HEK293 (cell line): ENCODE data around the gene PDE4D.

Experiments used
- CTCF ChIA-PET: fragments of 350-600 bp; formaldehyde crosslinking; extraction: SDS; loops from one replicate; lab custom pipeline; 2021; ENCODE audit warnings: antibody characterized with exemption; lab: Yijun Ruan, JAX
- POLR2A ChIA-PET: fragments of 300-600 bp; formaldehyde crosslinking; extraction: SDS; loops from one replicate; lab custom pipeline; 2020; ENCODE audit warnings: antibody characterized with exemption, inconsistent platforms; lab: Yijun Ruan, JAX
- H3K27ac ChIP-seq: fragments of 200-500 bp; sonication (Bioruptor generic); 2 replicates; pipeline ENCODE4 v1.5.1; 2014; ENCODE audit warnings: low read depth, low read length, control low read depth, inconsistent platforms; ENCODE audit errors: extremely low read depth
- H3K36me3 ChIP-seq, 2 experiments: fragments of 200-500 bp in 1 of 2; sonication (Bioruptor generic) in 1 of 2; 1 replicate in 1 of 2; 2 replicates in 1 of 2; pipeline ENCODE4 v1.5.1; 2014 to 2017; ENCODE audit warnings: inconsistent platforms in 2 of 2, low read length in 2 of 2; ENCODE audit not compliant: control insufficient read depth in 2 of 2, insufficient read depth in 1 of 2
- H3K4me1 ChIP-seq: fragments of 200-500 bp; sonication (Bioruptor generic); 2 replicates; pipeline ENCODE4 v1.5.1; 2014; ENCODE audit warnings: mild to moderate bottlenecking, low read length, inconsistent platforms; ENCODE audit not compliant: control insufficient read depth, insufficient read depth
- H3K4me3 ChIP-seq: 2 replicates; pipeline ENCODE4 v1.5.1; 2011; ENCODE audit warnings: low read depth, mild to moderate bottlenecking, control low read depth, low read length, moderate library complexity
- H3K9me3 ChIP-seq: fragments of 200-500 bp; sonication (Bioruptor generic); 2 replicates; pipeline ENCODE4 v1.5.1; 2014; ENCODE audit warnings: low read depth, low read length, inconsistent platforms; ENCODE audit not compliant: control insufficient read depth, insufficient read depth
- GFI1B ChIP-seq: fragments of 450-650 bp; formaldehyde crosslinking; IDR thresholded peaks from 2 replicates; pipeline ENCODE4 v1.5.1; 2016; ENCODE audit warnings: missing biosample characterization, missing genetic modification characterization
- HOXA7 ChIP-seq: sonication (generic); formaldehyde crosslinking; IDR thresholded peaks from 2 replicates; pipeline ENCODE4 v1.8.1; 2022; ENCODE audit warnings: missing genetic modification reagents, borderline replicate concordance
- ZBTB21 ChIP-seq: fragments of 450-650 bp; formaldehyde crosslinking; IDR thresholded peaks from 2 replicates; pipeline ENCODE4 v1.5.1; 2017; ENCODE audit warnings: missing biosample characterization, missing genetic modification characterization
- ZFP41 ChIP-seq: fragments of 450-650 bp; formaldehyde crosslinking; IDR thresholded peaks from 2 replicates; pipeline ENCODE4 v1.5.1; 2016; ENCODE audit warnings: missing biosample characterization, missing genetic modification characterization, borderline replicate concordance
- ZNF133 ChIP-seq: fragments of 450-650 bp; formaldehyde crosslinking; IDR thresholded peaks from 2 replicates; pipeline ENCODE4 v1.5.1; 2016; ENCODE audit warnings: missing biosample characterization, missing genetic modification characterization
- ZNF138 ChIP-seq: fragments of 450-650 bp; formaldehyde crosslinking; IDR thresholded peaks from 2 replicates; pipeline ENCODE4 v1.5.1; 2016; ENCODE audit warnings: missing biosample characterization, missing genetic modification characterization, borderline replicate concordance
- ZNF2 ChIP-seq: fragments of 450-650 bp; formaldehyde crosslinking; IDR thresholded peaks from 2 replicates; pipeline ENCODE4 v1.5.1; 2016; ENCODE audit warnings: missing biosample characterization, missing genetic modification characterization
- ZNF341 ChIP-seq: fragments of 450-650 bp; formaldehyde crosslinking; IDR thresholded peaks from 2 replicates; pipeline ENCODE4; 2016; ENCODE audit warnings: low read depth, missing biosample characterization, missing genetic modification characterization
- ZNF558 ChIP-seq: fragments of 450-650 bp; formaldehyde crosslinking; IDR thresholded peaks from 2 replicates; pipeline ENCODE4 v1.5.1; 2016; ENCODE audit warnings: missing biosample characterization, missing genetic modification characterization
- ZNF596 ChIP-seq: fragments of 450-650 bp; IDR thresholded peaks from 2 replicates; pipeline ENCODE4 v1.5.0; 2018; ENCODE audit warnings: missing biosample characterization, mild to moderate bottlenecking, missing genetic modification characterization, moderate library complexity
- ZNF629 ChIP-seq: fragments of 450-650 bp; formaldehyde crosslinking; IDR thresholded peaks from 2 replicates; pipeline ENCODE4 v1.5.1; 2017; ENCODE audit warnings: missing biosample characterization, missing genetic modification characterization
- ZNF658 ChIP-seq: fragments of 450-650 bp; formaldehyde crosslinking; IDR thresholded peaks from 2 replicates; pipeline ENCODE4; 2016; ENCODE audit warnings: missing biosample characterization, missing genetic modification characterization
- ZNF677 ChIP-seq: fragments of 450-650 bp; IDR thresholded peaks from 2 replicates; pipeline ENCODE4 v1.5.0; 2018; ENCODE audit warnings: missing biosample characterization, mild to moderate bottlenecking, missing genetic modification characterization, moderate library complexity
- ZNF768 ChIP-seq: fragments of 450-650 bp; formaldehyde crosslinking; IDR thresholded peaks from 2 replicates; pipeline ENCODE4 v1.5.1; 2018; ENCODE audit warnings: missing biosample characterization, mild to moderate bottlenecking, missing genetic modification characterization
- TF ChIP-seq, protein P1 (sequence below): fragments of 450-650 bp; formaldehyde crosslinking; IDR thresholded peaks from 2 replicates; pipeline ENCODE4 v1.5.1; 2016; ENCODE audit warnings: missing biosample characterization, missing genetic modification characterization, borderline replicate concordance
- TF ChIP-seq, protein P2 (sequence below): IDR thresholded peaks from 2 replicates; pipeline ENCODE4 v1.6.1; 2011; ENCODE audit warnings: mild to moderate bottlenecking, low read depth, low read length, borderline replicate concordance
- TF ChIP-seq, protein P3 (sequence below): fragments of 450-650 bp; formaldehyde crosslinking; IDR thresholded peaks from 2 replicates; pipeline ENCODE4 v1.5.1; 2016; ENCODE audit warnings: missing biosample characterization, missing genetic modification characterization
- TF ChIP-seq, protein P4 (sequence below): fragments of 450-650 bp; formaldehyde crosslinking; IDR thresholded peaks from 2 replicates; pipeline ENCODE4 v1.5.1; 2016; ENCODE audit warnings: missing biosample characterization, missing genetic modification characterization, borderline replicate concordance
- TF ChIP-seq, protein P5 (sequence below): fragments of 450-650 bp; formaldehyde crosslinking; IDR thresholded peaks from 2 replicates; pipeline ENCODE4 v1.5.1; 2016; ENCODE audit warnings: missing biosample characterization, missing genetic modification characterization

The PDE4D gene

DNA sequence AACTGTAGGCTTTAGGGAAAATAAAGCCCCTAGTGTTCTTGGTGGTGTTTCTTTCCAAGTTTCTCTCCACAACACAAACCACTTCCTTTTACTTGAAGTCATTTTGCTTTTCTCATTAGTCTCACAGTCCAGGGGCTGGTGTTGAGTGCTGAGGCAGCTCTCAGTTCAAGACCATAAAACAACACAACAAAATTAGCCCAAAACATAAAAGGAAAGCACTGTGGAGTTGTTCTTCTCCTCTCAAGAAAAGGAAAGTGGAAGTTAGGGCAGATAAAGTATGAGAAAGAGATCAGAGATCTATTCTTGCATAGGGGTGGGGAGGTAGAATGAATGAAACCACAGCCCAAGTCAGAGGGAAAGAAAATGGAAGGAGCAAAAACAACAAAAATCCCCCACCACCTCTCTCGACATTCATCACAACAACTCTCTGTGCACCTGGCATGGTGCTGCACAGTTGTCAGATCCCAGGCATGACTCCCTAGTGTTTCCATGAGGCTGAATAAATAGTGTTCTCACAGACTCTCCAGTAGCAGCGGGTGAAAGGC, 740.8 kb downstream of the PDE4D start:
- POLR2A ChIA-PET = no interaction called here
- CTCF ChIA-PET = interaction anchor here (0.7 kb wide), 1 partner anchor 118 kb away, joined by 3 read pairs; no protein-coding TSS in a partner anchor

DNA sequence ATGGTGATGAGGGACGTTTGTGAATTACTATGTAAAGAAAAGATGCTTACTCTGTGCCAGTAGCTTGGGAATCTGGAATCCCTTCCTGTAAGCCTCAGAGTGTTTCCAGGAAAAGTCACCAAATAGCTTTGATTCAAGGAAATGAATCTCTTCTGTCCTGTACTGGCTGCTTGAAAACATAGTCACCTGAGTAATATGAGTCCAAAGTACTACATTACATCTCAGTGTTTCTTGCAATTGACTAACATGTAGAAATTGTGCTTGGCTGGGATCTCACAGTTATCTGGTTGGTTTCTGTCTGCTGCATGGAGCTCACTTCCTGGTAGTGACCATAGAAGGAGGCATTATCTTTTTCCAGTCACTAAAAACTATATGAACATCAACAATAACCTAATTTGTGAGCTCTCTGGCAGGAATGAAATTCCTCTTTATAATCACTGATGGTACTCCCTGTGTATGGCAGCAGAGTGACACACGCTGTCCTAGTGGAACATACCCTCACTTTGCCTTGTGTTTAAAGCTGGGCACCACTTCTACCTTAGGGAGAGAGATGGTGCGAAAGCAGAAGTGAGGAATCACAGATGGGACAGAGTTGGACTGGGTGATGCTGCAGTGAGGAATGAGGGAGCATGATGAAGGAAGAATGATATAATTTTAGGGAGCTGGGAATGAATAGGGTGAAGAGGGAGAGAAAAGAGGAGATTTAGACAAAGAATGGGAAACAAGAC, 742.2 kb downstream of the PDE4D start:
- Histone ChIP-seq H3K36me3 (no peaks in the 10 kb centered on the region), H3K4me3 (no peak overlapping the region), H3K4me1 (no peaks in the 10 kb centered on the region), H3K9me3 (no peaks in the 10 kb centered on the region), H3K27ac (no peak overlapping the region)
- CTCF ChIA-PET = interaction anchor here (1.1 to 1.4 kb wide), 3 partner anchors 12 to 229 kb away, joined by 3 to 5 read pairs (median 5); no protein-coding TSS in a partner anchor
- POLR2A ChIA-PET = no interaction called here
- TF ChIP-seq ZNF133 (tag by site-specific recombination) = peak; percentile 71; the same call in 1 of the 2 replicates
- no peak for TF ChIP-seq GFI1B (tag by site-specific recombination)

More for the DNA sequence above, 740.8 kb downstream of the PDE4D start:
- Histone ChIP-seq H3K9me3 (no peaks in the 10 kb centered on the region), H3K4me3 (no peak overlapping the region), H3K27ac (no peak overlapping the region), H3K36me3 (no peaks in the 10 kb centered on the region), H3K4me1 (no peaks in the 10 kb centered on the region)
- TF ChIP-seq ZNF629 (tag by site-specific recombination) (no peak), ZNF658 (tag by site-specific recombination) (no peak), HOXA7 (CRISPR knock-in tag) (no peak), ZNF596 (no peak)

DNA sequence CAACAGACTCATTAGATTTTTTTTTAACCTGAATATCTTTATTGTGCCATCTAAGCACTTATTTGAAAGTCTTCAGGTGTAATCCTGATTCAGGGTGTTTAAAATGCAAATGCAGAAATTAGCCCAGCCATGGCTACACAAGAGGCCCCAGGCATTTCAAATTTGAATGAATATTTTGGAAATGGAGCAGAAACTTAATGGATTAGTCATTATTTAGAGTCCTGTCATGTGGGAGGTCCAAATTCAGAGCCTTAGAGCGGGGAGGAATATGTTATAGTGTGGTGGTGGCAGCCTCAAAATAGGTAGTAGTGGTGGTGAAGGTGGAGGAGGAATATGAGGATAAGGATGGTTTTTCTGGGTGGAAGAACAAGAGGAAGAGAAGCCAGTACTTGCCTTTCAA, 743.7 kb downstream of the PDE4D start:
- no peak overlapping the region for H3K4me3 ChIP-seq
- TF ChIP-seq, protein P1, sequence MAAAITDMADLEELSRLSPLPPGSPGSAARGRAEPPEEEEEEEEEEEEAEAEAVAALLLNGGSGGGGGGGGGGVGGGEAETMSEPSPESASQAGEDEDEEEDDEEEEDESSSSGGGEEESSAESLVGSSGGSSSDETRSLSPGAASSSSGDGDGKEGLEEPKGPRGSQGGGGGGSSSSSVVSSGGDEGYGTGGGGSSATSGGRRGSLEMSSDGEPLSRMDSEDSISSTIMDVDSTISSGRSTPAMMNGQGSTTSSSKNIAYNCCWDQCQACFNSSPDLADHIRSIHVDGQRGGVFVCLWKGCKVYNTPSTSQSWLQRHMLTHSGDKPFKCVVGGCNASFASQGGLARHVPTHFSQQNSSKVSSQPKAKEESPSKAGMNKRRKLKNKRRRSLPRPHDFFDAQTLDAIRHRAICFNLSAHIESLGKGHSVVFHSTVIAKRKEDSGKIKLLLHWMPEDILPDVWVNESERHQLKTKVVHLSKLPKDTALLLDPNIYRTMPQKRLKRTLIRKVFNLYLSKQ = no peak
- TF ChIP-seq, protein P2, sequence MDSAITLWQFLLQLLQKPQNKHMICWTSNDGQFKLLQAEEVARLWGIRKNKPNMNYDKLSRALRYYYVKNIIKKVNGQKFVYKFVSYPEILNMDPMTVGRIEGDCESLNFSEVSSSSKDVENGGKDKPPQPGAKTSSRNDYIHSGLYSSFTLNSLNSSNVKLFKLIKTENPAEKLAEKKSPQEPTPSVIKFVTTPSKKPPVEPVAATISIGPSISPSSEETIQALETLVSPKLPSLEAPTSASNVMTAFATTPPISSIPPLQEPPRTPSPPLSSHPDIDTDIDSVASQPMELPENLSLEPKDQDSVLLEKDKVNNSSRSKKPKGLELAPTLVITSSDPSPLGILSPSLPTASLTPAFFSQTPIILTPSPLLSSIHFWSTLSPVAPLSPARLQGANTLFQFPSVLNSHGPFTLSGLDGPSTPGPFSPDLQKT = no peak
- TF ChIP-seq ZNF558 (no peak), ZNF768 (tag by site-specific recombination) (no peak), ZNF138 (tag by site-specific recombination) (no peak), ZBTB21 (no peak), ZFP41 (tag by site-specific recombination) (no peak), ZNF677 (tag by site-specific recombination) (no peak), ZNF341 (tag by site-specific recombination) (no peak), ZNF2 (tag by site-specific recombination) (no peak)
- TF ChIP-seq, protein P3, sequence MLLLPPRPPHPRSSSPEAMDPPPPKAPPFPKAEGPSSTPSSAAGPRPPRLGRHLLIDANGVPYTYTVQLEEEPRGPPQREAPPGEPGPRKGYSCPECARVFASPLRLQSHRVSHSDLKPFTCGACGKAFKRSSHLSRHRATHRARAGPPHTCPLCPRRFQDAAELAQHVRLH (tag by site-specific recombination) = no peak
- TF ChIP-seq, protein P4, sequence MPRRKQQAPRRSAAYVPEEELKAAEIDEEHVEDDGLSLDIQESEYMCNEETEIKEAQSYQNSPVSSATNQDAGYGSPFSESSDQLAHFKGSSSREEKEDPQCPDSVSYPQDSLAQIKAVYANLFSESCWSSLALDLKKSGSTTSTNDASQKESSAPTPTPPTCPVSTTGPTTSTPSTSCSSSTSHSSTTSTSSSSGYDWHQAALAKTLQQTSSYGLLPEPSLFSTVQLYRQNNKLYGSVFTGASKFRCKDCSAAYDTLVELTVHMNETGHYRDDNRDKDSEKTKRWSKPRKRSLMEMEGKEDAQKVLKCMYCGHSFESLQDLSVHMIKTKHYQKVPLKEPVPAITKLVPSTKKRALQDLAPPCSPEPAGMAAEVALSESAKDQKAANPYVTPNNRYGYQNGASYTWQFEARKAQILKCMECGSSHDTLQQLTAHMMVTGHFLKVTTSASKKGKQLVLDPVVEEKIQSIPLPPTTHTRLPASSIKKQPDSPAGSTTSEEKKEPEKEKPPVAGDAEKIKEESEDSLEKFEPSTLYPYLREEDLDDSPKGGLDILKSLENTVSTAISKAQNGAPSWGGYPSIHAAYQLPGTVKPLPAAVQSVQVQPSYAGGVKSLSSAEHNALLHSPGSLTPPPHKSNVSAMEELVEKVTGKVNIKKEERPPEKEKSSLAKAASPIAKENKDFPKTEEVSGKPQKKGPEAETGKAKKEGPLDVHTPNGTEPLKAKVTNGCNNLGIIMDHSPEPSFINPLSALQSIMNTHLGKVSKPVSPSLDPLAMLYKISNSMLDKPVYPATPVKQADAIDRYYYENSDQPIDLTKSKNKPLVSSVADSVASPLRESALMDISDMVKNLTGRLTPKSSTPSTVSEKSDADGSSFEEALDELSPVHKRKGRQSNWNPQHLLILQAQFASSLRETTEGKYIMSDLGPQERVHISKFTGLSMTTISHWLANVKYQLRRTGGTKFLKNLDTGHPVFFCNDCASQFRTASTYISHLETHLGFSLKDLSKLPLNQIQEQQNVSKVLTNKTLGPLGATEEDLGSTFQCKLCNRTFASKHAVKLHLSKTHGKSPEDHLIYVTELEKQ (tag by site-specific recombination) = no peak
- TF ChIP-seq, protein P5, sequence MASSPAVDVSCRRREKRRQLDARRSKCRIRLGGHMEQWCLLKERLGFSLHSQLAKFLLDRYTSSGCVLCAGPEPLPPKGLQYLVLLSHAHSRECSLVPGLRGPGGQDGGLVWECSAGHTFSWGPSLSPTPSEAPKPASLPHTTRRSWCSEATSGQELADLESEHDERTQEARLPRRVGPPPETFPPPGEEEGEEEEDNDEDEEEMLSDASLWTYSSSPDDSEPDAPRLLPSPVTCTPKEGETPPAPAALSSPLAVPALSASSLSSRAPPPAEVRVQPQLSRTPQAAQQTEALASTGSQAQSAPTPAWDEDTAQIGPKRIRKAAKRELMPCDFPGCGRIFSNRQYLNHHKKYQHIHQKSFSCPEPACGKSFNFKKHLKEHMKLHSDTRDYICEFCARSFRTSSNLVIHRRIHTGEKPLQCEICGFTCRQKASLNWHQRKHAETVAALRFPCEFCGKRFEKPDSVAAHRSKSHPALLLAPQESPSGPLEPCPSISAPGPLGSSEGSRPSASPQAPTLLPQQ = no peak
- TF ChIP-seq, all 188 proteins: peak for 0
- CTCF ChIA-PET = interaction anchor here (1.4 kb wide), 1 partner anchor 11 kb away, joined by 3 read pairs; no protein-coding TSS in a partner anchor
- Histone ChIP-seq H3K4me1 (no peaks in the 10 kb centered on the region), H3K9me3 (no peaks in the 10 kb centered on the region), H3K36me3 (no peaks in the 10 kb centered on the region), H3K27ac (no peak overlapping the region)
- POLR2A ChIA-PET = no interaction called here
